Upper lobe of left lung (tissue), 4 donors: ENCODE results near the gene RNF103.

Source experiments
- POLR2A ChIP-seq, 4 donors: fragments of 450-650 bp; IDR thresholded peaks; one replicate each; pipeline ENCODE4 v1.5.1; 2016 to 2017; ENCODE audit warnings: antibody characterized with exemption in 4 of 4, mild to moderate bottlenecking in 2 of 4
- TF ChIP-seq, protein P1 (sequence below), 6 experiments: fragments of 450-650 bp in 4 of 6; fragments of 200-600 bp in 2 of 6; sonication (generic) in 2 of 6; IDR thresholded peaks; one replicate each; pipeline ENCODE4 v1.5.1; 2016 to 2019; ENCODE audit warnings: antibody characterized with exemption in 6 of 6

DNA sequence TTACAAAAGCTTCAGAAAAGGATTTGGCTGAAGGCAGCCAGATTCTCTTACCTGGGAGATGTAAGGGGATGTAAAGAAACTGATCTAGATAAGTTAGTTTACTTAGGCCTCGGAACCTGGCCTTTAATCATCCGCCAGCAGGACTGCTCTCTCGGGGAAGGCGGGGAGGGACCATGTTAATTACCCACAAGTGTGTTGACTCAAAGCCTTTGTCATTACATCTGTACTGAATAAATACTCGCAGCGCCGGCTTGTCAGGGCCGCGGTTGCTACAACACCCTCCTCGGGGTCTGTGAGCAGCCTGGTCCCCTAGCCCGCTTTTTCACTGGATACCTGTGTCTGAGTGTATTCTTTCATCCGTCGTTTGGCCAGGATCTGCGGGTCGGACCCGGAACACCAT lies 67.2 kb downstream of the RNF103 start:
- TF ChIP-seq, protein P1, sequence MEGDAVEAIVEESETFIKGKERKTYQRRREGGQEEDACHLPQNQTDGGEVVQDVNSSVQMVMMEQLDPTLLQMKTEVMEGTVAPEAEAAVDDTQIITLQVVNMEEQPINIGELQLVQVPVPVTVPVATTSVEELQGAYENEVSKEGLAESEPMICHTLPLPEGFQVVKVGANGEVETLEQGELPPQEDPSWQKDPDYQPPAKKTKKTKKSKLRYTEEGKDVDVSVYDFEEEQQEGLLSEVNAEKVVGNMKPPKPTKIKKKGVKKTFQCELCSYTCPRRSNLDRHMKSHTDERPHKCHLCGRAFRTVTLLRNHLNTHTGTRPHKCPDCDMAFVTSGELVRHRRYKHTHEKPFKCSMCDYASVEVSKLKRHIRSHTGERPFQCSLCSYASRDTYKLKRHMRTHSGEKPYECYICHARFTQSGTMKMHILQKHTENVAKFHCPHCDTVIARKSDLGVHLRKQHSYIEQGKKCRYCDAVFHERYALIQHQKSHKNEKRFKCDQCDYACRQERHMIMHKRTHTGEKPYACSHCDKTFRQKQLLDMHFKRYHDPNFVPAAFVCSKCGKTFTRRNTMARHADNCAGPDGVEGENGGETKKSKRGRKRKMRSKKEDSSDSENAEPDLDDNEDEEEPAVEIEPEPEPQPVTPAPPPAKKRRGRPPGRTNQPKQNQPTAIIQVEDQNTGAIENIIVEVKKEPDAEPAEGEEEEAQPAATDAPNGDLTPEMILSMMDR (IDR thresholded peaks at IDR 0.05): no peak
- no peak for TF ChIP-seq POLR2A (IDR thresholded peaks at IDR 0.05)
